Keratinocyte (primary cell): ENCODE measurements around the gene TRPC4AP. TPM values are rescaled to one million over a fixed set of nuclear protein-coding genes. Genes with fewer than 3 reads are reported as not detected.

Source experiments
- DNase-seq: peaks from one replicate; pipeline ENCODE4 v3.0.0-alpha.2; 2011; ENCODE audit warnings: low read depth, missing footprints, low spot score
- FAIRE-seq: peaks from 2 replicates; lab custom pipeline; 2011; peaks lifted over from hg19 to GRCh38; lab: Jason Lieb, UNC
- H2AFZ ChIP-seq: 2 replicates; pipeline ENCODE4 v1.6.0; 2012; ENCODE audit warnings: low read length, control low read depth, inconsistent platforms; ENCODE audit not compliant: control insufficient read depth
- H3K27ac ChIP-seq: 2 replicates; pipeline ENCODE4 v1.5.1; 2011; ENCODE audit warnings: low read length; ENCODE audit not compliant: control insufficient read depth, insufficient read depth
- H3K27me3 ChIP-seq: 3 replicates; pipeline ENCODE4 v1.6.0; 2011; ENCODE audit warnings: low read length; ENCODE audit not compliant: control insufficient read depth, insufficient read depth; ENCODE audit errors: extremely low read depth
- H3K36me3 ChIP-seq, 2 experiments: 2 replicates in 1 of 2; 3 replicates in 1 of 2; pipeline ENCODE4 v1.5.1; 2011; ENCODE audit warnings: low read length in 2 of 2, mild to moderate bottlenecking in 1 of 2; ENCODE audit not compliant: control insufficient read depth in 2 of 2, insufficient read depth in 2 of 2; ENCODE audit errors: extremely low read depth in 1 of 2
- H3K4me1 ChIP-seq: 3 replicates; pipeline ENCODE4 v1.5.1; 2011; ENCODE audit warnings: low read length; ENCODE audit not compliant: control insufficient read depth, insufficient read depth; ENCODE audit errors: extremely low read depth
- H3K4me2 ChIP-seq: 3 replicates; pipeline ENCODE4 v1.6.0; 2011; ENCODE audit warnings: low read depth, low read length; ENCODE audit not compliant: control insufficient read depth, insufficient read depth; ENCODE audit errors: extremely low read depth
- H3K4me3 ChIP-seq, 3 experiments: fragments of 200-600 bp in 1 of 3; sonication (generic) in 1 of 3; 2 replicates in 2 of 3; 3 replicates in 1 of 3; pipeline ENCODE4 v1.5.1; 2011 to 2016; ENCODE audit warnings: low read length in 3 of 3, mild to moderate bottlenecking in 3 of 3, control low read depth in 2 of 3, inconsistent platforms in 1 of 3, low read depth in 1 of 3, mixed read lengths in 1 of 3, mixed run types in 1 of 3, moderate library complexity in 1 of 3; ENCODE audit not compliant: control insufficient read depth in 2 of 3, insufficient read depth in 2 of 3; ENCODE audit errors: extremely low read depth in 1 of 3
- H3K79me2 ChIP-seq: 2 replicates; pipeline ENCODE4 v1.6.0; 2012; ENCODE audit warnings: low read length; ENCODE audit not compliant: control insufficient read depth, insufficient read depth
- H3K9ac ChIP-seq: 3 replicates; pipeline ENCODE4 v1.6.0; 2011; ENCODE audit warnings: low read length; ENCODE audit not compliant: control insufficient read depth, insufficient read depth; ENCODE audit errors: extremely low read depth
- H3K9me1 ChIP-seq: 3 replicates; pipeline ENCODE4 v1.6.0; 2011; ENCODE audit warnings: low read length; ENCODE audit not compliant: control insufficient read depth, insufficient read depth; ENCODE audit errors: extremely low read depth
- H3K9me3 ChIP-seq: 2 replicates; pipeline ENCODE4 v1.5.1; 2012; ENCODE audit warnings: low read depth, low read length; ENCODE audit not compliant: control insufficient read depth
- H4K20me1 ChIP-seq: 3 replicates; pipeline ENCODE4 v1.6.0; 2011; ENCODE audit warnings: low read length; ENCODE audit not compliant: control insufficient read depth, insufficient read depth; ENCODE audit errors: extremely low read depth
- CTCF ChIP-seq, 3 experiments: IDR thresholded peaks in 1 of 3; conservative IDR thresholded peaks in 1 of 3; optimal IDR thresholded peaks in 1 of 3; 2 replicates in 2 of 3; 3 replicates in 1 of 3; pipeline versions ENCODE3 to v1.5.1; 2011; ENCODE audit warnings: low read length in 3 of 3, mild to moderate bottlenecking in 3 of 3, moderate library complexity in 2 of 3, control low read depth in 1 of 3, inconsistent platforms in 1 of 3; ENCODE audit not compliant: insufficient read depth in 2 of 3; ENCODE audit errors: extremely low read depth in 1 of 3
- EZH2 ChIP-seq: IDR thresholded peaks from one replicate; pipeline ENCODE4 v1.6.1; 2012; ENCODE audit warnings: inconsistent platforms, mild to moderate bottlenecking, low read length, moderate library complexity
- dilution Hi-C: fragments of 300-500 bp; cut with MboI; formaldehyde crosslinking; loops from one replicate; pipeline ENCODE4 v1.7.0; 2020; ENCODE audit warnings: low sequenced_read_pairs; ENCODE audit not compliant: extremely low pct_ligation_motif_present
- polyA plus RNA-seq, 5 experiments: library from polyadenylated mRNA; depleted of rRNA in 3 of 5; stranded (reverse) in 3 of 5; stranded (forward) in 1 of 5; unstranded in 1 of 5; fragments of >200 nt; gene quantifications; 1 replicate in 1 of 5; 2 replicates in 3 of 5; 3 replicates in 1 of 5; pipeline versions ENCODE4 v1.2.1 to v1.2.3, GENCODE V29; 2011 to 2012; ENCODE audit warnings: missing spikeins in 2 of 5, low read depth in 1 of 5, low replicate concordance in 1 of 5

TRPC4AP gene
- polyA plus RNA-seq, 1 donor (not counting 4 experiments of a cell fraction or from before 2014, with no cell fraction given) = 53.9 TPM

DNA sequence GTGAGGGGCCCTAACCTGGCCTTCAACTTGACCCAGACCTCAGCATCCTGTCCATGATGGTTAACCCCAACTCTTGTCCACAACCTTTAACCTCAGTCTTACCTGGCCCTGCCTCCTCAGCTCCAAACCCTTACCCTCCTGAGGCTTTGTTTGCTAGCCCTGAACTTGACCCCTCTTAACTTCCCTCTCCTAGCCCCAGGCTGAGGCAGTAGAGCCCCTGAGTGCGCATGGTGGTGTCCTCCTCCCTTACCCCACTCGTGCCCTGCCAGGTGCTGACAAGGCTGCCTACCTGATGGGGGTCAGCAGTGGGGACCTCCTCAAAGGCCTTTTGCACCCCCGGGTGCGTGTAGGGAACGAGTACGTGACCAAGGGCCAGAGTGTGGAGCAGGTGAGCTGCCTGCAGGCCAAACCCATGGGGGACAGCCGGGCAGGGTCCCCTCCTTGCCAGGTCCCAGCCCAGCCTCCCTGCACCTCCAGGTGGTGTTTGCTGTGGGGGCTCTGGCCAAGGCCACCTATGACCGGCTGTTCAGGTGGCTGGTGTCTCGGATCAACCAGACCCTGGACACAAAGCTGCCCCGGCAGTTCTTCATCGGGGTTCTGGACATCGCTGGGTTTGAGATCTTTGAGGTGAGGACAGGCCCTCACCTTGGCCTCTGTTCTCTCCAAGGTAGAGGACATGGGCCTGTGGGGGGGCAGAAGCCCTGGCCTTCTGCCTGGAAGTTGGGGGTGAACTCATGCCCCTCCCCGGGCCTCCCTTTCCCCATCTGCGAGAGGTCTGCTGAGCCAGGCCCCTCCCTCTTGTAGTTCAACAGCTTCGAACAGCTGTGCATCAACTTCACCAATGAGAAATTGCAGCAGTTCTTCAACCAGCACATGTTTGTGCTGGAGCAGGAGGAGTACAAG, 105.1 kb downstream of the TRPC4AP start:
- Histone ChIP-seq H3K9ac (no peak overlapping the region), H3K9me3 (no peaks in the 10 kb centered on the region)
- dilution Hi-C loops = no loop called here

DNA sequence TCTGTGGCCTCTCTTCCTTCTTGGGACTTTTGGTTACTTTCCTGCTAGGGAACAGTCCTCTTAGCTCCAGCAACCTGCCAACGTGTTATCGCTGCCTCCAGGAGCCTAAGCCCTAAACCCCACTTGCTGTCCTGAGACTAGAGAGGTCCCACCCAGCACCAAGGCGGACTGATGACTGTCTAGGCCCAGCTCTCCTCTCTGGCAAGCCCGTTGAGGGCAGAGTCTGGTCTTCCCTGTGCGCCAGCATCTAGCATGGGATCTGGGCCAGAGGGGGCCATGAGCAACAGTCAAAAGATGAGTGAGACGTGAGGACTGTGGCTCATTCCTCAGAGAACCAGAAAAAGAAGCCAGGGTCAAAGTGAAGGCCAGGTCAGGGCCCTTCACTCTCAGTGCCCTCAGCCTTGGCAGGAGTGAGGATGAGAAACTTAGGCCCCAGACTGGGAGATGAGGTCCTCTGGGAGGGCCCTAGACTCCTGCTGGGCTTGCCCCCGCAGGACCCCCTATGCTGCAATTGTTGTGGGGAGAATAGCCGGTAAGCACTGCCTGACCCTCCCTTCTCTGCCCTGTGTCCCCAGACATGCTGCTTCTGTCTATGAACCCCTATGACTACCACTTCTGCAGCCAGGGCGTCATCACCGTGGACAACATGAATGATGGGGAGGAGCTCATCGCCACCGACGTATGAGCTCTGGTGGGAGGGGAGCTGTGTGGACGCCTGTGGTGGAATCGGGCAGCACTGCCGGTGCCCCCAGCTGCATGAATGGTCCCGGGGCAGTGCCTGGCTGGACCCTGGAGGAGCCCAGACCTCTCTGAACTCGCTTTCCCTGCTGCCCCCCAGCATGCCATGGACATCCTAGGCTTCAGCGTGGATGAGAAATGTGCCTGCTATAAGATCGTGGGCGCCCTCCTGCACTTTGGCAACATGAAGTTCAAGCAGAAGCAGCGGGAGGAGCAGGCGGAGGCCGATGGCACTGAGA, 106.0 kb downstream of the TRPC4AP start:
- dilution Hi-C loops = no loop called here
- no peaks in the 10 kb centered on the region for H3K36me3 ChIP-seq
- no peaks in the 10 kb centered on the region for H3K9me3 ChIP-seq
- no peak overlapping the region for H3K4me3 ChIP-seq
- H3K4me2 ChIP-seq = no peak overlapping the region
- H2AFZ ChIP-seq = no peak overlapping the region
- peaks cover 24% of the 10 kb centered on the region for H3K27me3 ChIP-seq
- no peaks in the 10 kb centered on the region for H3K79me2 ChIP-seq
- DNase-seq = no peak
- H3K27ac ChIP-seq = no peak overlapping the region
- H3K4me1 ChIP-seq = no peaks in the 10 kb centered on the region
- no peak for FAIRE-seq
- H3K9ac ChIP-seq = no peak overlapping the region
- no peak for TF ChIP-seq EZH2
- no peak for TF ChIP-seq CTCF (optimal IDR thresholded peaks at IDR 0.05 in 1 of 3, IDR thresholded peaks at IDR 0.05 in 1 of 3, conservative IDR thresholded peaks at IDR 0.05 in 1 of 3; ENCODE audit: extremely low read depth in 1 of 3, insufficient read depth in 2 of 3, low read length in 3 of 3)
- H3K9me1 ChIP-seq = no peaks in the 10 kb centered on the region
- no peaks in the 10 kb centered on the region for H4K20me1 ChIP-seq

More for the DNA sequence above, 105.1 kb downstream of the TRPC4AP start:
- no peaks in the 10 kb centered on the region for H3K9me1 ChIP-seq
- H4K20me1 ChIP-seq = no peaks in the 10 kb centered on the region
- H3K4me3 ChIP-seq = no peak overlapping the region
- no peak overlapping the region for H3K27ac ChIP-seq
- no peaks in the 10 kb centered on the region for H3K79me2 ChIP-seq
- H3K36me3 ChIP-seq = no peaks in the 10 kb centered on the region
- no peak overlapping the region for H3K4me2 ChIP-seq
- no peak overlapping the region for H2AFZ ChIP-seq
- DNase-seq (no peak), FAIRE-seq (no peak)
- H3K27me3 ChIP-seq = peaks cover 24% of the 10 kb centered on the region
- TF ChIP-seq CTCF (optimal IDR thresholded peaks at IDR 0.05 in 1 of 3, IDR thresholded peaks at IDR 0.05 in 1 of 3, conservative IDR thresholded peaks at IDR 0.05 in 1 of 3; ENCODE audit: extremely low read depth in 1 of 3, insufficient read depth in 2 of 3, low read length in 3 of 3) (no peak), EZH2 (no peak)
- no peaks in the 10 kb centered on the region for H3K4me1 ChIP-seq
